HG03432 (cell line): ENCODE results near the gene CHPF.

Source experiments
- ATAC-seq: cut with Tn5 transposase; IDR thresholded peaks from one replicate; pipeline ENCODE4 v1.9.1; 2021; ENCODE audit warnings: mild to moderate bottlenecking, moderate library complexity; ENCODE audit not compliant: unreplicated experiment

CHPF gene

GRCh38 chr2:219567791-219568361, 24.3 kb upstream of the CHPF start:
- ATAC-seq: no peak

GRCh38 chr2:219567131-219567530, 23.5 kb upstream of the CHPF start:
- ATAC-seq: no peak

DNA sequence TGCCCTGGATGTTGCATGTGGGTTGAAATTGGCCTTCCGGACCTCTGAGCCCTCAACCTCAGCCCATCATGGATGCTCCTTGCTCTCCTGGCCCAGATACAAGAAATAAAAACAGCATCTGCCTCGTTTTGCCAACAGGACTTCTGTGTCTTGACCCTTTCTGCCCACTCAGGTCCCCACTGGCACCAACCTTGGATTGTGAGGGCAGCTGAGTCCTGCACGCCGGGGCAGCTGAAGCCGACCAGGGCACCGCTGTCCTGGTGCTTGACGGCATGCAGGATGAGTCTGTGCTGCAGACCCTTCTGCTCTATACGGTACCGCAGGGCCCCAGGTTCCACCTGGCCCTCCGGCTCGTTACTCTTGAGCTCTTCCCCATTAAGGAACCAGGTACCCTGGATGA, 23.0 kb upstream of the CHPF start:
- no peak for ATAC-seq

DNA sequence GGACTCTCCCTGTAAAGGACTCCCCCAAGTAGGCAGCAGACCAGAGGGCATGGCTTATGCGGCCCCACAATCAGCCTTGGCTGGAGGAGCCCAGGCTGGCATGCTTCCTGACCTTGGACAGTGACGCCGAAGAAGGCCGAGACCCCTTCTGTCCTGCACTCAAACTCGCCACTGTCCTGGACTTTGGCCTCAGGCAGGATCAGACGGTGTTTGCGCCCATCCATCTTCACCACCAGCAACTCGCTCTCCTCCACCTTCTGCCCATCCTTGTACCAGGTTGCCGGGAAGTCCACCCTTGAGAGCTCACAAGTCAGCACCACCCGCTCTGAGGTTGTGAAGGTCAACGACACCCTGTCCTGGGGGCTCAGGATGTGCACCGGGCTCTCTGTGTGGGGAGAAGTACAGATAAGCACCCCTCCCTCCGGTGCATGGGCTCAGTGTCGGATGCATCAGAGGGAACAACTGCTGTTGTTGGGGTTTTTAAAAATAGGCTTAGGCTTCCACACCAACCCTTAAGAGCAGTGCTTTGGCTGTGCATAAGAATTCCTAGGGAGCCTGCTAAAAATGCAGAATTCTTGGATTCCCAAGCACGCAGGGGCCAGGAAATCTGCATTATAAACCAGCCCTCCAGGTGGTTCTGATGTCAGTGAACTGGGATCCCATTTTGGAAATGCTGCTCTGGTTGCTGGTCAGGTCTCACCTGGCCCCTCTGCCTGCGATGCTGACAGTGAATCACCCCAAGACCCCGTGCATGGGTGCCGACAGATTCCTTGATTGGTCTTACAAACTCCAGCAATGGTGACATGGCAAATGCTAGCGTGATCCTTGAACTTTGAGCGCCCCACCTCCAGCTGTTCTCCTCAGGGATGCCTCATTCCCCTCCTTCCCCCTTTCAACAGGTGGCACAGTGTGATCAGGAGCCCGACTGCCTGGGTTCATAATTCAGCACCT, 21.8 kb upstream of the CHPF start:
- ATAC-seq: no peak

GRCh38 chr2:219563271-219563928, 19.8 kb upstream of the CHPF start:
- no peak for ATAC-seq

GRCh38 chr2:219562049-219563020, 18.7 kb upstream of the CHPF start:
- ATAC-seq: no peak

DNA sequence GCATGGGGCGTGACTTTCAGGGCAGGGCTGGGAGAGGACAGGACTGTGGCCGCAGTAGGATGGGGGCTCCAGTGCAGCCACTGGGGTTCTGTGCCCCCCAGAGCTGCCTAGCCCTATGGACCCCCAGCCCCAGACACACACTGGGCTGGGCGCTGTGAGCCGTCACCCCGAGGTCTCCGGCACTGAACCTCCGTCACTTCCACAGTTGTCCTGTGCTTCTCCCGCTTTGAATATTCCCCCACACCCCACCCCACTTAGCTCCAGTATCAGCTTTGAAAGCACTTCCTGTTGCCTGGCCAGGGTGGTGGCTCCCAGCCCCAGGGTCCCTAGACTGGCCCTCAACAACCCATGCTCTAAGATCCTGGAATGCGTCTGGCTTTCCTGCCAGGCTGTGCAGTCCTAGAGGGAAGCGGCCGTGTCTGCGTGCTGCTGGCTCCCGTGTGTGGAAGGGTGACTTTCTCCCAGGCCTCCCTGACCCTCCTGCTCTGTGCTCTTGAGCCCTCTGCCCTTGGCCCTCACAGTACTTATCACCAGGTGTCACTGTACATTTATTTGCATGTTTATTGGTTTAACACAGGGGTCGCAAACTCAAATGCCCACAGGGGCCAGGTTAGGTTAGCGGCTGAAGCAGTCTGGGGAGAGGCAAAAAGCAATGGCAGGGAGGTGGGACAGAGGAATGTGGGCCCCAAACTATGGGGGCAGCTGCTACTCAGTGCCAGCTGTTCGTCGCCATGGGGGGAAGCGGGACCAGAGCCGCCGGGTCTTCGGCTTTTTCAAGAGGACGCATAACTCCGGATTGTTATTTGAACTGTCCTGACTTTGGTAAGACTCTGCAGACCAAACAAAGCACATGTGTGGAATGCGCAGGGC, 17.8 kb upstream of the CHPF start:
- no peak for ATAC-seq

- peak; percentile 5 for ATAC-seq
Measured at GRCh38 chr2:219560893-219561178, 17.2 kb upstream of the CHPF start.

DNA sequence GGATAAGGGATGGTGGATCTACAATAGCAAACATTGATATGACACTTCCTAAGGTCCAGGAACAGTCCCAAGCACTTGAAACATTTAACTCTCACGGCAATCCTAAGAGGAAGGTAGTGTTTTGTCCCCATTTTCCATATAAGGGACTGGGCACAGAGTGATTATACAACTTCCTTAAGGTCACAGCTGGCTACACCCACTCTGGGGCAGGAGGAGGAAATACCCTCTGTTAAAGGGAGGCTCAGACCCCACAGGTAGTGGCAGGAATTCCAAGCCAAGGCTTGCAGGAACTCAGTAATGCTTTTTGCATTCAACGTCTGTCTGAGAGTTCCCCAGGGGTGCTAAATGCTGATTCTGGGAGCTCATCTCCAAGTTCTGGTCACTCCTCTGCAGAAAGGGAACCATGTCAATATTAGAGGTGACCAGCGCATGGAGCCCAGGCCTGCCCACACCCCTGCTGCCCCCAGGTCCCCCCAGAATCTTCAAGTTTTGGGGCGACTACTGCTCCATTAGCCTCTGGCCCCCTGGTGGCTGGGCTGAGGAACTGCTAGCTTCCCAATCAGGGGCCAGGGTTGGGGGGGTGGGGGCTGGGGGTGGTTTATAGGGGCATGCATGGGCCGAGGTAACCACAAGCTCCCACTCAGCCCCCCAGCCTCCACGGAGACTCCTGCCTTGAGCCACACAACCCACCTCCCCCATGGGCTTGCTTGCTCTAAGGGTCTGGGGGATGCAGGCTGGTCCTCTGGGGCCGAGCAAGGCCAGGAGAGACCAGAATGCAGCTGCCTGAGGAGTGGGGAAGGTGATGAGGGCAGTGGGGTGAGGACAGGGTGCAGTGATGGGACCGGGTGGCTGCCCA, 16.7 kb upstream of the CHPF start:
- peak; percentile 52 for ATAC-seq

- no peak for ATAC-seq
Measured at GRCh38 chr2:219559156-219559915, 15.7 kb upstream of the CHPF start.

GRCh38 chr2:219557791-219558785, 14.5 kb upstream of the CHPF start:
- no peak for ATAC-seq

DNA sequence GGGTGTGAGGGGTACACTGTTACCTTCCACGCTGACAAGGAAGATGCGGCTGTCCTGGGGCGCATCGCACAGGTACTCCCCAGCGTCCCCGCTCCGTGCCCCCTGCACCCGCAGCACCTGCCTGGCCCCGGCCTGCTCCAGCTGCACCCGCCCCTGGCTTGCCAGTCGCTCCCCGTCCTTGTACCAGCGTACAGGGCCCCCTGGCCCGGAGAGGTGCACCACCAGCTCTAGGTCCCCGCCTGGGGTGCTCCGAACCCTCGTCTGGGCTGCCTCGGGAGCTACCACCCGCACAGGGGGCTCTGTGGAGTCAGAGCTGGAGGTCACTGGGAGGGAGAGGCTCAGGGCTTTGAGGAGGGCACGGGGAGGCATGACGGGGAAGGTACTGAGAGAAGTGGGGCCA, 13.7 kb upstream of the CHPF start:
- no peak for ATAC-seq

DNA sequence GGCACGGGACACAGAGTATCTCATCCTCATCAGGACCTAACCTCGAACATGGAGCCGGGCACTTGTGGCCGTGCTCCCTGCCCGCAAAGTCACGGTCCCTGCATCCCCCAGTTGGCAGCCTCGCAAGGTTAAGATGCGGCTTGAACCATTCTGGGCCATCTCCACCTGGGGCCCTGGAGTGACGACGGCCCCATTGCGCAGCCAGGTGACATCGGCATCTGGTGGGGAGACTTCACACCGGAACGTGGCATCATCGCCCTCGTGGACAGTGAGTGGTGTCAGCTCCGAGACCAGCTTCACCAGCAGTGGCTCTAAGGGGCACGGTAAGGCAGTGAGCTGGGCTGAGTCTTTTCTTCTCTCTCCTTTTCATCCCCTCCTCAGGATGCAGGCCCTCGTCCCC, 12.8 kb upstream of the CHPF start:
- no peak for ATAC-seq

- no peak for ATAC-seq
Measured at GRCh38 chr2:219555956-219556355, 12.3 kb upstream of the CHPF start.

- ATAC-seq: no peak
Measured at GRCh38 chr2:219554350-219554749, 10.7 kb upstream of the CHPF start.

- ATAC-seq: no peak
Measured at GRCh38 chr2:219553463-219553963, 9.9 kb upstream of the CHPF start.

DNA sequence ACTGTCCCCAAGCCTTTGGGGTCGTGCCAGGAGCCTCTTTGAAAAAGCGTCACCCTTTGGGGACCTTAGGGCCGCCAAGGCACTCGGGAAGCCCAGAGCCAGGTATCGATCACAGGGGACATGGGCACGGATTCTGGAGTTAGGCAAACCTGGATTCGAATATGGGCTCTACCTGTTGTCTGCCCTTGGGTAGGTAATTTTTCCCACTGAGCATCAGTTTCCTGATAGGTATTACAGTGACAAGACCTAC, 9.5 kb upstream of the CHPF start:
- no peak for ATAC-seq
